SKM-1 treated with dmso at 0.1 percent for 144 hours (cell line): Measurements from ENCODE around the gene POU5F2.

Experiments used
- DNase-seq: peaks from one replicate; lab custom pipeline; 2025; ENCODE audit not compliant: unreplicated experiment; lab: John Stamatoyannopoulos, UW

The POU5F2 gene

GRCh38 chr5:93741136-93741811 is at the start of gene POU5F2:
TSS of gene POU5F2 (minus strand) at chr5:93741600. CDS start at chr5:93741563, 37 bp downstream.
- no peak for DNase-seq

GRCh38 chr5:93790401-93790800 is 49.0 kb upstream of the POU5F2 start:
- DNase-seq: no peak

DNA sequence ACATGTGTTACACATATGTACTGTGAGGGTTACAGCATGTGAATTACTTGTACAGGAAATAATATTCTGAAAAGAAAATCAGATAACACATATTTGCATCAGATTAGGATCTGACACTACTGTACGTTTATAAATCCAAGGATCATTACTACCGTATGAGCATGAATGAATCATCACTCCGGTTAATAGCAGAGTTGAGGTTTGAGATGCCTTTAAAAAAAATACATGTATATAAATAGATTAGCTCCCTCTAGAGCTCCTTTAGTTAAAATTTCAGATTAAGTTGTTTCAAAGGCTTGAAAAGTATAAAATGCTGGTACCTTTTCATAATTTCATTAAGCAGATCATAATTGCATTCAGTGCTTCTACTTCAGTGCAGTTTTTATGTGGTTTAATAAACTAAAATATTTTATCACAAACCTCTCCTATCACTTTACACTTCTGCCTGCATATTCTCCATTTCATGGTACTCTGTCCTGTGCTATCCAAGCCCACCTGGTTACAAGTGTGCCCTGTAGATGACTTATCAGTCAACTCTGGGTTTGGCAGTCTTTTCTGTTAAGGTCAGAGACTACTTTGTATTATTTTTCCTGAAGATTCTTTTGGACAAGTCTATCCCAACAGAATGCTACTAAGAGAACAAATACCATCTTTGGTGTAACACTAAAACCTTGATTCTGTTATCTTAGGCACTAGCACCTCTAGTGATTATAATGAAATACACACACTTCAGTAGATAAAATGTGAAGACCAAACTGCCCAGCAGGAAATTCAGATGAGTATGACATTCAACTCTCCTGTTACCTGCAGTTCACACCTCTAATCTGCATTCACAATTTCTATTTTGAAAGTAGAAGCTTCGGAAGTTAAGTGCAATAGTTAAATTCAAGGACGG is 48.0 kb upstream of the POU5F2 start:
- no peak for DNase-seq

DNA sequence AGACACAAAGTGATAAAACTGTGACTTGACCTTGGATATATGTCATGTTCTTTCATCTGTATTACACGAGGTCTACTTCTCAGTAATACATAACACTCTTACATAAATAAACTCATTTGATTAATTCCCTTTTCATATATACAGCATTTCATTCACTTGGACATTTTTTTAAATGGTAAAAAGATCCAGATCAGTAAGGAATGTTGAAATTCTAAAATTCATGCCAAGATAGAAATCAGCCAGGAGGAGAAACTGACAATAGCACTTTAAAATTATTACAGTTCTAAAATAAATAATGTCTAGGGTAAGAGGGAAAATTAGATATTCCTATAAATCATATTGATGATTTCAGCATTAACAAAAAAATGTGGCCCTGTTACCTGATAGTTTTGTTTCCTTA is 46.2 kb upstream of the POU5F2 start:
- no peak for DNase-seq

DNA sequence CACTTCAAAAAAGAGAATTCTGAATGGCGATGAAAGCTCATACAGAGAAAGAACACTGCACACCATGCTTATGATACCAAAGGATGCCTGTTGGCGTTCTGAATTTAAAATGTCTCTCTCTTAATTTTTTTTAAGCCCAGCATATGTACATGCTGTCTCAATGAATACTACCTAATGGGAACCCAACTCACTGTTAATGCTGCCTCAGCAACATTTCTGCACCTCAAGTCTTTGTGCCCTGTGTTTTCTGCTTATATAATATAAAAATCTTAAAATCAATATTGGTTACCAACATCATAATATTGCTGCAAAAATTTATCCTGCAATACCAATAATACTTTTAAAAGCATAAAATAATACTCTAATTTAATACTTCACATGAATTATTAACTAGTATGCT is 44.1 kb upstream of the POU5F2 start:
- no peak for DNase-seq

DNA sequence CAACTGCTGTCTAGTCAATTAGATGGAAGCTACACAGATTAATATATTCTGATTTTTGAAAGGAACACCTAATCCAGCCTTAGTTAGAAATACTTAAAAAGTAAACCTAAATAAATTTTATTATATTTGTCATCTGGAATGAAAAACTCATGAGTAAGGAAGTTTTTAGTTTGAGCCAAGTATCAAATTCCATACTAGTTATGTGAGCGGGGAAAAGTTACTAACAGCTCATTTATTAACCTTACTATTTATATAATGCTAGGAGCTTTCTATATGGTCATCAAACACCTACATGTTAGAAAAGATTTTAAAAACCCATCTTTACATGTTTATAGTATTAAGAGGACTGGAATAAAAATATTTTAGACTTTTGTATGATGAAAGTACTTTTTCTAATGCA is 41.6 kb upstream of the POU5F2 start:
- DNase-seq: no peak

- no peak for DNase-seq
These were observed 36.2 kb upstream of the POU5F2 start for GRCh38 chr5:93777620-93778019.

GRCh38 chr5:93756372-93756771 is 15.0 kb upstream of the POU5F2 start:
- no peak for DNase-seq

DNA sequence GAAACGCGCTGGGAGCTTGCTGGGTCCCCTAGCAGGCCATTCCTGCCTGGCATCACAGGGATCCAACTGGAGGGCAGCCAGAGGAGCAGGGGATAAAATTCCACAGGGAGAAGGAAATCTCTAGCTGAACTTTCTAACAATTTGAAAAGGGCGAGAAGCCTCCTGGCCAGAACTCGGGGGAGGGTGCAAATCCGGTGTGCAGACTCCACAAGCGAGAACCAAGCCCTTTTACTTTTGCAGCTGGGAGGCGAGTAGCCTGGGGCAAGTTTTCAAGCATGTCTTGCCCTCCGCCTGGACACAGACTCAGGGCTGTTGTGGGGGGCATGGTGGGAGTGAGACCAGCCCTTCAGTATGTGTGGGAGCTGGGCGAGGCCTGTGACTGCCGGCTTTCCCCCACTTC is 14.3 kb upstream of the POU5F2 start:
- no peak for DNase-seq

DNA sequence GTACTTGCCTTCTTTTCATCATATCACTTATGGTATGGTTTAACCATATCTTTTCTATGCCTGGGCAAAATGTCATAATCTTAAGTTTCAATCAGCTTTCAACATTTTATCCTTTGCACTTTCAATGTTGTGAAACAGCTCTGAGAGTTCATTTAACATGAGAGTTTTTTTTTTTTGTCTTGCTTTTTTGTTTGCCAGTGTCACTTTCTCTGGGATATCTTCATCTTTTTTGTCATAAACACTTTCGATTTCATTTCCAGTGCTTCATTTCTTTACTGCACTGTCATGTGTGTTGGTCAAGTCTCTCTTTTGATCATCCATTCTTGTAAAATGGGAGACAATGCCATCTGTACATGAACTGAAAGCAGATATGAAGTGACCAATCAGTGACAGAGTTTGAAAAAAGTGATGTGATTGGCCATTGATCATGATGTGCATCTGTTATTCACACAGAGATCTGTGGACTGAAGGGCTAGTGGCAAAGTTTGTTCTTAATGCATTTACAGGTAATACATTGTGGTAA is 7.5 kb upstream of the POU5F2 start:
- DNase-seq: no peak

DNA sequence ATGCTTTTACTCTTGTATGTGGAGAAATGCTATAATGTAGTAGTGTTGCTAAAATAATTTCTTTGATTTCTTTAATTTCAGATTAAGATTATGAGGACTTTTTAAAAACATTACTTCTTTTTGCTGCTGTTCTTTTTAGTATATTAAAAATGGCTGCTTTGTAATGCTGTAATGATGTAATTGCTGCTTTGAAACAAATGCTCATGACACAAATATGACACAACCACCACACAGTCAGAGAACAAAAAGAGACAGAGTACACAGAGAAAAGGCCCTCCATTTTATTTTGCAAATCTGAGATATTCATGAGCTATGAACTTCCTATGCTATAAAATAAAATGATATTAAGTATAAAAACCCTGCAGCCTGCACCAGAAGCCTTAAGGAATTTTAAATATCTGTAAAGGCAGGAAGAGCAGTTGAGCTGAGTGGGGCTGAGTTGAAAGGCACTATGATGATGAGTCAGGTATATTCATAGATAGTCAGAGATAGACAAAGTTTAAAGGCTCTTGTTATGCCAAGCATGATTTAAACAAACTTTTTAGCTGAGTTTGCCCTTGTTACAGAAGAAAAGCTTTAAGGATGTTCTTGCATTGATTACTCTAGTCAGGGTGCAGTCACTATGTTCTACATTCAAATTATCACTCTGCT is 5.1 kb upstream of the POU5F2 start:
- DNase-seq: no peak

DNA sequence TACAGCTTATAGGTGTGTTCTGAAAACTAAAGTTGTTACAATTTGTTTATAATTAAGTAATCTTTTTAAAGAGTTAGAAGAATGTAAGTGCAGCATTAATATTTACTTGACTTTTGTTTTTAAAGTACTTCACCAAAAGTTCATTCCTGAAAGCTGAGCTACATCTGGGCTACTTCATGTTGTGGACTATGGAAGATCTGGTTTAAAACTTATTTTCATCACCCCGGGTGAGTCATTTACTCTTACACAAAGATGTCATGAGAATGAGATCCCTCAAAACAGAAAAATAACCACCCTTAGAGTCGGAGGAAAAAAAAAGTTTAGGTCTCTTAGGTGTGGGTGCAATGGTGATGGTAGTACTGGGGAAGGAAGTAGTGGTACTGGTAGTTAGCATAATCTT is 5.1 kb downstream of the POU5F2 start:
- DNase-seq: no peak

- DNase-seq: no peak
These were observed 6.0 kb downstream of the POU5F2 start for GRCh38 chr5:93735378-93735777.

- no peak for DNase-seq
These were observed 9.4 kb downstream of the POU5F2 start for GRCh38 chr5:93731987-93732386.

DNA sequence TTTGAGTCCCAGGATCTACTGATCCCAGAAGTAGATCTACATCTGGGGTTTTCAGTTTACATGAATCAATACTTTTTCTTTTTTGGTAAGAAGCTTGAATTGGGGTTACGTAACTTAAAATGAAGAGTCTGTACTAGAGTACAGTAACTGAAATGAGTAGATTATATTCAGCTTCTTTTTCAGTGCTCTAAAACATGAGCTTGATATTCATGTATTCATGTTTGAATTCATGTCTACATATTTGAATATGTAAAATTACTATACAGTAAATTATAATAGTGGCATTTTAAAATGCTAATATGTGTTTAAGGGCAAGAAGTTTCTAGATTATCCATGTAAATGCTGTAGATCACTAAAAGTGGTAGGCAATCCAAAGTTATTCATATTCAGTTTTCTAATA is 14.8 kb downstream of the POU5F2 start:
- no peak for DNase-seq

DNA sequence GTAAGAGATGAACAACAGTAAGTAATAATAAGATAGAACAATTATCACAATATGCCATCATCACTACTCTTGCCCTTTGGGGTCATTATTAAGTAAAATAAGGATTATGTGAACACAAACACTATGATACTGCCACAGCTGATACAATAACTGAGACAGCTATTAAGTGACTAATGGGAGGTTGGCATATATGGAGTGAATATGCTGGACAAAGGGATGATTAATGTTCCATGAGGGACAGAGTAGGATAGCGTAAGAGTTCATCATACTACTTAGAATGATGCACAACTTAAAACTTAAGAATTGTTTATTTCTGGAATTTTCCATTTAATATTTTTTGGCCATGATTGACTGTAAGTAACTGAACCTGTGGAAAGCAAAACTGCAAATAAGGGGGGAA is 16.6 kb downstream of the POU5F2 start:
- no peak for DNase-seq

GRCh38 chr5:93723681-93724080 is 17.7 kb downstream of the POU5F2 start:
- no peak for DNase-seq

- no peak for DNase-seq
These were observed 18.4 kb downstream of the POU5F2 start for GRCh38 chr5:93723005-93723404.

DNA sequence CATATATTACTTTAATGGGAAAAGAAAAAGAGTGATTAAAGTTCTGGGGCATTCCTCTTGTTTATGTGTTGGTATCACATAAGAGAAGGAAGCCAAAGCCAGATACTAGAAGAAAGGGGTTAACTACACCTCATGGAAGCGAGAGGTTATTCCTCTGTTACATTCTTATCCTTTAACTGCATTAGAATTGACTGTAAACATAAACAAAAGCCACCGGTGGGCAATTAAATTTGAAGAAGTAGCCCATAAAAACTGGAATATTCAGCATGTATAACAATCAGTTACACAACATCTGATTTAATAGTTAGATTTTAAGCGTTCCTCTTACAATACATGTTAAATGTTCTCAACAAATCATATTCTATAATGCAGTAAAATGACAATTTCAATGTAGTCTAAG is 18.8 kb downstream of the POU5F2 start:
- no peak for DNase-seq

GRCh38 chr5:93721511-93721910 is 19.9 kb downstream of the POU5F2 start:
- DNase-seq: no peak

DNA sequence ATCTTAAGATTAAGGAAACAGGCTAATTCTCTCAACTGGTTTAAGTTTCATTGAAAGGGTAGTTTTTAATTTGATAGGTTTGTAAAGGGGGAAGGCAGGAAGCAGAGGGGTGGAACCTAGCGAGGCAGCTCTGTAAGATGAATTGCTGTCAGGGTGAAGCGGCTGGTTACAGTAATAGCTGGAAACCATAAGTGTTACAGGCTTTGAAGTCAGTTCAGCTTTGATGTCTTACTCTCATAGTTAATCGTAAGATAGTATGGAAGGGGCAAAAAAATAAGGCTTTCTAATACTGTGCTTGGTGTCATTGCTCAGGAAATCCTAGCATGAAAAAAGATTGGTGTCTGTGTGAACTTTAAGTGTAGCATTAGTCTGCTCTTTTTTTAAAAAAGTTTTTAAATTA is 20.3 kb downstream of the POU5F2 start:
- no peak for DNase-seq

- no peak for DNase-seq
These were observed 24.2 kb downstream of the POU5F2 start for GRCh38 chr5:93717162-93717561.
